Caki2 (cell line): ENCODE measurements around the gene CREG1. TPM values are rescaled to one million over a fixed set of nuclear protein-coding genes. Genes with fewer than 3 reads are reported as not detected.

ENCODE experiments used
- DNase-seq: peaks from one replicate; pipeline ENCODE4 v3.0.0-alpha.2; 2015; ENCODE audit warnings: low read depth
- in situ Hi-C: cut with HindIII; loops from 2 replicates; pipeline ENCODE4 v1.10.0; 2016; ENCODE audit warnings: low sequenced_read_pairs, low pct_unique_long_range_greater_than_20kb, mixed read lengths
- total RNA-seq: library from RNA; depleted of rRNA; stranded (reverse); fragments of >200 nt; shearing (Covaris generic); gene quantifications from 2 replicates; pipeline ENCODE4 v1.2.3, GENCODE V29; 2014; ENCODE audit warnings: low replicate concordance

Gene CREG1
- total RNA-seq, 1 experiment from 2014 or later = 221 TPM

DNA sequence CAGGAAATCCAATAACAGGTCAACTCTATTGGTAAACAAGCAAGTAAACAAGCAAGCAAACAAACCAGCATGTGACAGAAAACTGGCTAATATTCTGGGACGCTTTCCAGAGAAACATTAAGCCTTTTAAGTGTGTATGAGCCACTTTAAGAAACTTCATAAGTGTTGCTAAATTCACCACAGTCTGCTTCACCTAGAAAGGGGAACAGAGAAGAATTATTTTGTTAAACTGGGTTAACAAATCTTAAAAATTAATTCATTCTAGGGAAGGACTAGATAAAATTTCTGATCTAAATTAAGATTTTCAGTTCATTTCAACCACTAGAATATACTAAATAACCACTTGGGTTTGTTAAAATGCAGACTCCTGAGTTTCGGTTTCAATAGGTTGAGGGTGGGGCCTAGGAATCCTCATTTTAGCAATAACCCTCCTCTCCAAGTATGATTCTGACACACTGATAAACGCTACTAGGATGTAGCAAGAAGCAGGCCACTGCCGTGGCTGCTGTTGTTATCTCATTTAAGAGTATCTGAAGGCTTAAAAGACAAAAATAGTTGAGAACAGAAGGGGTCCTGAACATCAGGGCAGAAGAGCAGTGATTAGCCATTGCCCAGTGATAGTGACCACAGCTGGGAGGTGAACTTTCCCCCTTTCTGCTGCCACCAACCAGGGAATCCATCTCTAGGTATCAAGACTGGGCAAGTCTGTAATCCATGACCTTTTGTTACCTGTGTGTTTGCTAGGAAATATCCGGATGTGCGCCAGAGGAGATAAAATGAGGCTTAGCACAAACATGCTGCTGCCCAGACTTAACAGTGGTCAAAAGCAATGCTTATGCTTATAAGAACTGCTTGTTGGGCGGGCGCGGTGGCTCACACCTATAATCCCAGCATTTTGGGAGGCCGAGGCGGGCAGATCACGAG is 11.2 kb downstream of the CREG1 start:
- no peak for DNase-seq
- in situ Hi-C loops = no loop called here

GRCh38 chr1:167541610-167542009 is 12.0 kb downstream of the CREG1 start:
- in situ Hi-C loops = no loop called here

DNA sequence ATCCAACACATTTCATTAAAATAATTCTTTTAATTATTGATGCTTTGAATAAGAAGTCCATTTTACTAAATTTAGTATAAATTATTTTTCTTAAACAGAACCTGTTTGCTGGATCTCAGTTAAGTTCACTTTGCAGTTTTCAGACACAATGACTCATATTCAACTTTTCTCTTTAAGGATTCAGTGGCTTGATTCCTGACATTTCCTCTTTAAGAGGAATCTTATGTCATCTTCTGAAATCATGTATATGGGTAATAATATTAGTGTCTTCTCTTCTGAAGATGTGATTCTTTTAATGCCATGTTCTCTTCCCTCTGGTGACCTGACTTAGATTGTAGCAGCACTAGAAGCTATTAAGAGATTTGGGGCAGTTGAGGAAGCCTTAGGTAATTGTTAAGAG is 12.6 kb downstream of the CREG1 start:
- in situ Hi-C loops = no loop called here
- no peak for DNase-seq

More at GRCh38 chr1:167541610-167542009, 12.0 kb downstream of the CREG1 start:
- no peak for DNase-seq

GRCh38 chr1:167538657-167539056 is 14.9 kb downstream of the CREG1 start:
- in situ Hi-C loops = no loop called here
- no peak for DNase-seq

DNA sequence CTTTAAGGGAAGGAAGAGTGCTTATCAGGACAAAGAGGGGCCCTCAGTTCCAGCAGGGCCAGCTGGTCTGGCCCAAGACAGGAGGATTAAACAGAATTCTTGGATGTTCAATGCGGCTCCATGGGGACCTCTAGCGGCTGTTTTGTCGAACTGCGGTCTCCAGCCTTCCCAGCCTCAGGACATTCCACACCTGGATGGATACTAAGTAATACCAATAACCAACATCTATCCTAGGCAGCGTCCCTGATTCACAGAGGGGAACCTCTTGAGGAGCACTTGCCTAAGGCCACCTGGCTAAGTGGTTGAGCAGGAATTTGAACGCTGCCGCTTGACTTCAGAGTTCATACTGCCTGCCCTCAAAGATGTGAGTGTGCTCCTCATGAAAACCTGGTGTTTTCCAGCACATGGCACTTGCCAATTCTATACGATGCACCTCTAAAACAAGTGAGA is 19.7 kb downstream of the CREG1 start:
- in situ Hi-C loops = no loop called here
- peak; percentile 36 for DNase-seq

GRCh38 chr1:167532964-167533824 is 20.4 kb downstream of the CREG1 start:
- no peak for DNase-seq
- in situ Hi-C loops = no loop called here

DNA sequence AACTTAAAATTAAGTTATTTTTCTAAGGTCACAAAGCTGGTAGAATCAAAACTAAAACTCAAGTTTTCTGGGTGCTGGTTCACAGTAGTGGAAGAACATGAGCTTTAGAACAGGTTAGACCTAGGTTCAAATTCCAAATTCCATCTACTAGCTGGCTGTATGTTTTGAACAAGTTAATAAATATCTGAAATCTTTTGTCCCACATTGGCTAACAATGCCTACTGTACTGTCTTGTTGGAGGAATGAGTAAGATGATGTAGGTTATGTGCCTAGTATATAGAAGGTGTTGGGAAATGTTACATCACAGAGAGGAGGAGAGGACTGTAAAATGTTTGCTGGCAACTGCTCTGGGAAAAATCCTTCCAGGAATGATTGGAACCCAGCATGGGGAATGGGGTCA is 21.2 kb downstream of the CREG1 start:
- in situ Hi-C loops = no loop called here
- DNase-seq = no peak

DNA sequence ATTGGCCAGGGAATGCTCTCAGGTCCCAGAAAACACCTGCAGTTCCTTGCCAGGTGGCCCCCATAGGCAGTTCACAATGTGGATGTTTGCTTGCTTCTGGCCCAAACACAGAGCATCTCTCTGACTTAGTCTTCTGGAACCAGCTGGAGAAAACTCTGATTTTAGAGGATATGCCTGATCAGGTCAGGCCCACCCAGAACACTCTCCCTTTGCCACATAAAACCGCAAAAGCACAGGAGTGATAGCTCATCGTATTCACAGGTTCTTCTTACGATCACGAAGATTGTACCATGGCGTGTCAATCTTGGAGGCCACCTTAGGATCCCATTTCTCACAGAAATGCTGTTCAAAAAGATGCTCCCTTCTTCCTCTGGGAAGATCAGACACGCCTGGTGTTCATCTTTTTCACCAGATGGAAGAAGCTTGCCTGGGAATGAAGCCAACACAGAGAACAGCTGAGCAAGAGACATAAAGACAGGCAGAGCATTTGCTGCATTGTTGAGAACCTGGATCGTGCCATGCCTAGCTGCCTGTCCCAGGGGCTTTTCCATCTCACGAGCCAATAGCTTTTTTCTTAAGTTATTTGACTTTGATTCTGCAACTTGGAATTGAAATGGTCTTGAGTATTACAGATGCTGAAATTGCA is 23.6 kb downstream of the CREG1 start:
- no peak for DNase-seq
- in situ Hi-C loops = no loop called here

DNA sequence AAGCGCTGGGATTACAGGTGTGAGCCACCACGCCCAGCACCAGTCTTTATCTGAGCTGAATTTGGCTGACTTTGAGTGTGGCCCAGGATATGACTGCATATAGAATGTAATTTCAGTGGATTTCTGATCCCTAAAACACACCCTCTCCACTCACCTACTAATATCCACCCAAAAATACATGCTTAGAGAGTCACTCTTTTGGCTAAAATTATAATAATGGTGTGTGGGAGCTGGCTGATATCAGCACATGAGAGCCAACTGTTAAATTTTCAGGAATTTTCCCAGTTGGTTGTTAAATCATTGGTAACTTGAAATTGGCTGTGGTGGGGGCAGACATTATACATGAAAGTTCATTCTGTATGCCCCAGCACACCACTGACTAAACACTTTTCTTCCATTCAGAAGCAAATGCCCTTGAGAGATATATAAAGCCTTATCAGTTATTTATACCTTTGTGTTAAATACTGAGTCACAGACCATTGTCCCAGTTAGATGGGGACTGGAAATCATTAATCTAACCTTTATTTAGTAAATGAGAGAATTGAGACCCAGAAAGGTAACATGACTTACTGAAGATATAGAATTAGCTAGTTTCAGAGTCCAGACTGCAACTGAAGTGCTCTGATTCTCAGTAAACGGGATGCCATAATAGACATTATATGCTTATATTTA is 25.4 kb downstream of the CREG1 start:
- no peak for DNase-seq
- in situ Hi-C loops = no loop called here

- no peak for DNase-seq
- in situ Hi-C loops = no loop called here
These were observed 26.7 kb downstream of the CREG1 start for GRCh38 chr1:167526667-167527383.

- in situ Hi-C loops = no loop called here
These were observed 28.9 kb downstream of the CREG1 start for GRCh38 chr1:167524651-167525050.

GRCh38 chr1:167522246-167522645 is 31.3 kb downstream of the CREG1 start:
- in situ Hi-C loops = no loop called here
- no peak for DNase-seq

More at GRCh38 chr1:167524651-167525050, 28.9 kb downstream of the CREG1 start:
- DNase-seq = no peak

GRCh38 chr1:167520711-167521206 is 32.8 kb downstream of the CREG1 start:
- in situ Hi-C loops = no loop called here

GRCh38 chr1:167518331-167518700 is 35.2 kb downstream of the CREG1 start, which contains the start of gene CD247:
TSS of gene CD247 (minus strand) at chr1:167518529. CDS start at chr1:167518465, 64 bp downstream.
- DNase-seq = no peak
- in situ Hi-C loops = no loop called here

More at GRCh38 chr1:167520711-167521206, 32.8 kb downstream of the CREG1 start:
- DNase-seq = no peak

- DNase-seq = no peak
- in situ Hi-C loops = no loop called here
These were observed 35.8 kb downstream of the CREG1 start for GRCh38 chr1:167517535-167518330.
